OCI-LY3 (cell line): ENCODE results near the gene CDK17.
A peak's percentile ranks its signal among the peaks of the same experiment; 100 is the strongest.

Source experiments
- H2AFZ ChIP-seq: fragments of 200-600, 300-600 bp; shearing (Covaris generic); 2 replicates; pipeline ENCODE4 v1.6.0; 2014; ENCODE audit warnings: antibody characterized with exemption, low read depth, low read length
- H3K27ac ChIP-seq: fragments of 200-600, 300-600 bp; sonication (generic); 2 replicates; pipeline ENCODE4 v1.5.1; 2014; ENCODE audit warnings: mild to moderate bottlenecking, low read length, moderate library complexity, mixed read lengths
- H3K27me3 ChIP-seq: fragments of 200-600, 300-600 bp; sonication (generic); 2 replicates; pipeline ENCODE4 v1.6.1; 2014; ENCODE audit warnings: low read depth, low read length, mixed read lengths
- H3K36me3 ChIP-seq: fragments of 200-600, 300-600 bp; sonication (generic); replicated peaks from 2 replicates; pipeline ENCODE3; 2014; ENCODE audit warnings: low read depth, low read length, mixed read lengths
- H3K4me1 ChIP-seq: fragments of 300-600, 200-600 bp; sonication (generic); 2 replicates; pipeline ENCODE4 v1.6.1; 2014; ENCODE audit warnings: low read length, mixed read lengths
- H3K4me2 ChIP-seq: fragments of 200-600, 300-600 bp; sonication (generic); 2 replicates; pipeline ENCODE4 v1.6.1; 2014; ENCODE audit warnings: low read length, mixed read lengths
- H3K4me3 ChIP-seq: fragments of 300-600, 200-600 bp; sonication (generic); 2 replicates; pipeline ENCODE4 v1.5.1; 2014; ENCODE audit warnings: antibody characterized with exemption, mild to moderate bottlenecking, low read length, moderate library complexity
- H3K79me2 ChIP-seq: fragments of 300-600, 200-600 bp; shearing (Covaris generic); 2 replicates; pipeline ENCODE4 v1.6.1; 2014; ENCODE audit warnings: mild to moderate bottlenecking, low read length, mixed read lengths
- H3K9ac ChIP-seq: fragments of 300-600, 200-600 bp; shearing (Covaris generic); 2 replicates; pipeline ENCODE4 v1.6.0; 2014; ENCODE audit warnings: mild to moderate bottlenecking, low read length, moderate library complexity
- H3K9me3 ChIP-seq: fragments of 200-600, 300-600 bp; shearing (Covaris generic); 2 replicates; pipeline ENCODE4 v1.6.1; 2014; ENCODE audit warnings: low read length, mixed read lengths; ENCODE audit not compliant: insufficient read depth
- H4K20me1 ChIP-seq: fragments of 200-600, 300-600 bp; sonication (generic); 2 replicates; pipeline ENCODE4 v1.6.1; 2016; ENCODE audit warnings: low read length, mixed read lengths; ENCODE audit not compliant: insufficient read depth
- CTCF ChIP-seq: fragments of 200-600, 300-600 bp; sonication (generic); IDR thresholded peaks from 2 replicates; pipeline ENCODE4 v1.5.1; 2014; ENCODE audit warnings: antibody characterized with exemption, low read length, low read depth
- EZH2phosphoT487 ChIP-seq: fragments of 200-600 bp; shearing (Covaris generic); IDR thresholded peaks from 2 replicates; pipeline ENCODE4 v1.6.1; 2018; ENCODE audit warnings: antibody characterized with exemption, mixed run types, low read depth

The CDK17 gene

GRCh38 chr12:96398424-96399119 is 1.7 kb downstream of the CDK17 start:
- Histone ChIP-seq H3K27me3 (no peaks in the 10 kb centered on the region), H3K79me2 (peaks cover 52% of the 10 kb centered on the region), H3K36me3 (no peaks in the 10 kb centered on the region), H3K27ac (peak overlapping the region; percentile 87), H3K4me3 (peak overlapping the region; percentile 95), H3K4me2 (peak overlapping the region; percentile 99), H3K4me1 (peaks cover 20% of the 10 kb centered on the region), H2AFZ (no peak overlapping the region), H3K9ac (peak overlapping the region; percentile 86), H3K9me3 (no peaks in the 10 kb centered on the region), H4K20me1 (peaks cover 30% of the 10 kb centered on the region)
- TF ChIP-seq EZH2phosphoT487 = no peak
- TF ChIP-seq CTCF = no peak

GRCh38 chr12:96397756-96398423 is 2.3 kb downstream of the CDK17 start:
- Histone ChIP-seq H3K79me2 (peaks cover 59% of the 10 kb centered on the region), H3K27ac (no peak overlapping the region), H3K9me3 (no peaks in the 10 kb centered on the region), H3K9ac (peak overlapping the region; percentile 86), H2AFZ (no peak overlapping the region), H3K27me3 (no peaks in the 10 kb centered on the region), H3K4me1 (peaks cover 18% of the 10 kb centered on the region), H3K4me3 (peak overlapping the region; percentile 95), H4K20me1 (peaks cover 30% of the 10 kb centered on the region), H3K36me3 (no peaks in the 10 kb centered on the region), H3K4me2 (peak overlapping the region; percentile 99)
- TF ChIP-seq CTCF (no peak), EZH2phosphoT487 (no peak)

GRCh38 chr12:96396914-96397313 is 3.3 kb downstream of the CDK17 start:
- Histone ChIP-seq H3K79me2 (peaks cover 68% of the 10 kb centered on the region), H3K4me1 (peaks cover 18% of the 10 kb centered on the region), H3K4me2 (no peak overlapping the region), H3K9ac (no peak overlapping the region), H2AFZ (no peak overlapping the region), H3K36me3 (no peaks in the 10 kb centered on the region), H3K27me3 (no peaks in the 10 kb centered on the region), H3K9me3 (no peaks in the 10 kb centered on the region), H3K27ac (no peak overlapping the region), H3K4me3 (no peak overlapping the region), H4K20me1 (peaks cover 30% of the 10 kb centered on the region)
- TF ChIP-seq EZH2phosphoT487 (no peak), CTCF (no peak)

- Histone ChIP-seq H3K4me2 (no peak overlapping the region), H4K20me1 (peaks cover 30% of the 10 kb centered on the region), H3K27me3 (no peaks in the 10 kb centered on the region), H3K36me3 (no peaks in the 10 kb centered on the region), H2AFZ (no peak overlapping the region), H3K4me1 (peaks cover 15% of the 10 kb centered on the region), H3K27ac (no peak overlapping the region), H3K4me3 (no peak overlapping the region), H3K9me3 (no peaks in the 10 kb centered on the region), H3K9ac (no peak overlapping the region), H3K79me2 (peaks cover 75% of the 10 kb centered on the region)
- TF ChIP-seq CTCF (no peak), EZH2phosphoT487 (no peak)
Observed at GRCh38 chr12:96396209-96396608, 4.0 kb downstream of the CDK17 start.
